HepG2 (cell line): ENCODE results near the gene ABCC3. TPM values are rescaled to one million over a fixed set of nuclear protein-coding genes. Genes with fewer than 3 reads are reported as not detected.

Experiments
- GATAD1 ChIP-seq: IDR thresholded peaks from 2 replicates; pipeline ENCODE4 v1.6.1; 2016; ENCODE audit warnings: missing genetic modification reagents, missing compliant biosample characterization
- MAFK ChIP-seq, 2 experiments: IDR thresholded peaks in 1 of 2; conservative IDR thresholded peaks in 1 of 2; 2 replicates each; pipeline ENCODE4 v1.6.1; 2011; ENCODE audit warnings: improper control_type of control experiment in 2 of 2, low read length in 2 of 2
- NFE2L1 ChIP-seq: sonication (generic); formaldehyde crosslinking; IDR thresholded peaks from 2 replicates; pipeline ENCODE4 v1.4.0; 2020; ENCODE audit warnings: missing genetic modification reagents, mild to moderate bottlenecking, borderline replicate concordance
- POLR2A ChIP-seq, 2 experiments: IDR thresholded peaks; 2 replicates each; pipeline ENCODE4 v1.6.1; 2011; ENCODE audit warnings: low read depth in 2 of 2, low read length in 2 of 2, mild to moderate bottlenecking in 1 of 2, moderate library complexity in 1 of 2; ENCODE audit not compliant: insufficient read depth in 1 of 2
- SMAD3 ChIP-seq: sonication (generic); formaldehyde crosslinking; IDR thresholded peaks from 2 replicates; pipeline ENCODE4 v1.4.0; 2020; ENCODE audit warnings: missing genetic modification reagents
- SP4 ChIP-seq: sonication (generic); formaldehyde crosslinking; IDR thresholded peaks from 2 replicates; pipeline ENCODE4 v1.8.1; 2023; ENCODE audit warnings: mild to moderate bottlenecking, missing genetic modification reagents
- ZFP37 ChIP-seq: sonication (generic); formaldehyde crosslinking; IDR thresholded peaks from 2 replicates; pipeline ENCODE4 v1.4.0; 2020; ENCODE audit warnings: missing genetic modification reagents, borderline replicate concordance
- ZNF124 ChIP-seq: sonication (generic); formaldehyde crosslinking; IDR thresholded peaks from 2 replicates; pipeline ENCODE4 v1.4.0; 2020; ENCODE audit warnings: missing genetic modification reagents
- ZNF317 ChIP-seq: sonication (generic); formaldehyde crosslinking; IDR thresholded peaks from 2 replicates; pipeline ENCODE4 v1.5.0; 2020; ENCODE audit warnings: mild to moderate bottlenecking, missing genetic modification reagents
- ZNF335 ChIP-seq: sonication (generic); formaldehyde crosslinking; IDR thresholded peaks from 2 replicates; pipeline ENCODE4 v1.4.0; 2020; ENCODE audit warnings: missing genetic modification reagents
- ZNF468 ChIP-seq: sonication (generic); formaldehyde crosslinking; IDR thresholded peaks from 2 replicates; pipeline ENCODE4 v1.8.0; 2022; ENCODE audit warnings: mild to moderate bottlenecking, moderate library complexity, missing genetic modification reagents
- ZNF567 ChIP-seq: sonication (generic); formaldehyde crosslinking; IDR thresholded peaks from 2 replicates; pipeline ENCODE4 v1.8.1; 2023; ENCODE audit warnings: mild to moderate bottlenecking, missing genetic modification reagents, borderline replicate concordance
- ZNF761 ChIP-seq: sonication (generic); formaldehyde crosslinking; conservative IDR thresholded peaks from 2 replicates; pipeline ENCODE4 v1.4.0; 2020; ENCODE audit warnings: mild to moderate bottlenecking, missing genetic modification reagents
- polyA plus RNA-seq, 8 experiments: library from polyadenylated mRNA; depleted of rRNA in 3 of 8; stranded (reverse) in 7 of 8; unstranded in 1 of 8; fragments of >200 nt; fragmentation: Illumina TruSeq in 4 of 8; extraction: Trizol in 4 of 8; gene quantifications; 2 replicates each; pipeline versions ENCODE4 v1.2.1 to v1.2.3, GENCODE V29; 2011 to 2016; ENCODE audit warnings: low read depth in 4 of 8, missing spikeins in 1 of 8, mixed read lengths in 1 of 8; ENCODE audit not compliant: insufficient read depth in 1 of 8
- total RNA-seq, 5 experiments: library from RNA; depleted of rRNA; stranded (reverse); fragments of >200 nt; fragmentation: Illumina TruSeq; extraction: Trizol; gene quantifications; 2 replicates each; pipeline ENCODE4 v1.2.3, GENCODE V29; 2016; ENCODE audit warnings: low read depth in 1 of 5
- TF ChIP-seq, protein P1 (sequence below): sonication (generic); formaldehyde crosslinking; IDR thresholded peaks from 2 replicates; pipeline ENCODE4 v1.8.0; 2022; ENCODE audit warnings: missing genetic modification reagents, mild to moderate bottlenecking, borderline replicate concordance
- TF ChIP-seq, protein P2 (sequence below): sonication (generic); formaldehyde crosslinking; IDR thresholded peaks from 2 replicates; pipeline ENCODE4 v1.5.0; 2020; ENCODE audit warnings: missing genetic modification reagents, mild to moderate bottlenecking, borderline replicate concordance
- TF ChIP-seq, protein P3 (sequence below): sonication (generic); formaldehyde crosslinking; IDR thresholded peaks from 2 replicates; pipeline ENCODE4 v1.4.0; 2020; ENCODE audit warnings: mild to moderate bottlenecking, missing genetic modification reagents
- TF ChIP-seq, protein P4 (sequence below): sonication (generic); formaldehyde crosslinking; IDR thresholded peaks from 2 replicates; pipeline ENCODE4 v1.4.0; 2020; ENCODE audit warnings: missing genetic modification reagents
- TF ChIP-seq, protein P5 (sequence below): sonication (generic); formaldehyde crosslinking; IDR thresholded peaks from 2 replicates; pipeline ENCODE4 v1.4.0; 2020; ENCODE audit warnings: mild to moderate bottlenecking, missing genetic modification reagents

The ABCC3 gene
- total and polyA plus RNA-seq, 2 of the 13 experiments (the other 11 are each of a cell fraction or from before 2014, with no cell fraction given): 25.2 to 50.7 TPM

DNA sequence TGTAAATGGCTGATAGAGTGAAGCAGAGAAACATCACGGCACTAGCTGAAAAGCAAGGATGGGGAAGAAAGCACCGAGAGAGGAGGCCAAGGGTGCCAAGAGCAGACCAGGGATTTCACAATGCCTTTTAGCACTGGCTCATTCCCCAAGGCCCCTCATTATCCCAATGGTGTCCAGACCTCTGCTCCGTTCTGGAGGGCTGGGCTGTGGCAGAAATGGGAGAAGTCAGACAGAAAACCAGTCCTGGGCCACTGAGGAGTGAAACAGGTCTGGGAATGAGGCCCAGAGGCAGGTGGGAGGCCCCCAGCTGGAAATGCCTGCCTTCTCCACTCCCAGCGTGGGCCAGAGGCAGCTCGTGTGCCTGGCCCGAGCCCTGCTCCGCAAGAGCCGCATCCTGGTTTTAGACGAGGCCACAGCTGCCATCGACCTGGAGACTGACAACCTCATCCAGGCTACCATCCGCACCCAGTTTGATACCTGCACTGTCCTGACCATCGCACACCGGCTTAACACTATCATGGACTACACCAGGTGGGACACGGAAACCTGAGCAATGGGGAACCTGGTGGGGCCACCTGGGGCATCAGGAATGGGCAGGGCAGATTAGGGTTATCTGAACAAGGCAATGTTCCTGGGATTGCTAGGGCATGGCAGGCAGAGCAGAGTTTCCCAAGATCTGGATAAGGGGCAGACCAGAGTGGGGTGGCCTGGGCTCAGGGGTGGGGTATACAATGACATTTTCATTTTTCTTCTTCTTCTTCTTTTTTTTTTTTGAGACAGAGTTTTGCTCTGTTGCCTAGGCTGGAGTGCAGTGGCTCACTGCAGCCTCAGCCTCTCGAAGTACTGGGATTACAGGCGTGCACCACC is 52.8 kb downstream of the ABCC3 start (continued):
- TF ChIP-seq, protein P1, sequence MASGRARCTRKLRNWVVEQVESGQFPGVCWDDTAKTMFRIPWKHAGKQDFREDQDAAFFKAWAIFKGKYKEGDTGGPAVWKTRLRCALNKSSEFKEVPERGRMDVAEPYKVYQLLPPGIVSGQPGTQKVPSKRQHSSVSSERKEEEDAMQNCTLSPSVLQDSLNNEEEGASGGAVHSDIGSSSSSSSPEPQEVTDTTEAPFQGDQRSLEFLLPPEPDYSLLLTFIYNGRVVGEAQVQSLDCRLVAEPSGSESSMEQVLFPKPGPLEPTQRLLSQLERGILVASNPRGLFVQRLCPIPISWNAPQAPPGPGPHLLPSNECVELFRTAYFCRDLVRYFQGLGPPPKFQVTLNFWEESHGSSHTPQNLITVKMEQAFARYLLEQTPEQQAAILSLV (CRISPR knock-in tag): 0 out of 2 replicates have a peak, but pooled peaks have one; percentile 11
- TF ChIP-seq ZNF761 (no peak; the same call in 1 of the 2 replicates), POLR2A (IDR thresholded peaks at IDR 0.05; ENCODE audit: insufficient read depth in 1 of 2, low read depth in 2 of 2, low read length in 2 of 2) (no peak), NFE2L1 (CRISPR knock-in tag) (0 out of 2 replicates have a peak, but pooled peaks have one; percentile 52), ZNF335 (CRISPR knock-in tag) (no peak), ZFP37 (no peak), ZNF468 (CRISPR knock-in tag) (no peak), ZNF317 (CRISPR knock-in tag) (peak; percentile 13; the same call in 1 of the 2 replicates), SP4 (CRISPR knock-in tag) (peak; percentile 76), MAFK (conservative IDR thresholded peaks at IDR 0.05 in 1 of 2, IDR thresholded peaks at IDR 0.05 in 1 of 2; ENCODE audit: low read length in 2 of 2) (no peak), ZNF124 (CRISPR knock-in tag) (peak; percentile 82), GATAD1 (CRISPR knock-in tag) (no peak), SMAD3 (CRISPR knock-in tag) (no peak; the same call in 1 of the 2 replicates), ZNF567 (CRISPR knock-in tag) (no peak)
- TF ChIP-seq, protein P2, sequence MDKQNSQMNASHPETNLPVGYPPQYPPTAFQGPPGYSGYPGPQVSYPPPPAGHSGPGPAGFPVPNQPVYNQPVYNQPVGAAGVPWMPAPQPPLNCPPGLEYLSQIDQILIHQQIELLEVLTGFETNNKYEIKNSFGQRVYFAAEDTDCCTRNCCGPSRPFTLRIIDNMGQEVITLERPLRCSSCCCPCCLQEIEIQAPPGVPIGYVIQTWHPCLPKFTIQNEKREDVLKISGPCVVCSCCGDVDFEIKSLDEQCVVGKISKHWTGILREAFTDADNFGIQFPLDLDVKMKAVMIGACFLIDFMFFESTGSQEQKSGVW (CRISPR knock-in tag): no peak
- TF ChIP-seq, protein P3, sequence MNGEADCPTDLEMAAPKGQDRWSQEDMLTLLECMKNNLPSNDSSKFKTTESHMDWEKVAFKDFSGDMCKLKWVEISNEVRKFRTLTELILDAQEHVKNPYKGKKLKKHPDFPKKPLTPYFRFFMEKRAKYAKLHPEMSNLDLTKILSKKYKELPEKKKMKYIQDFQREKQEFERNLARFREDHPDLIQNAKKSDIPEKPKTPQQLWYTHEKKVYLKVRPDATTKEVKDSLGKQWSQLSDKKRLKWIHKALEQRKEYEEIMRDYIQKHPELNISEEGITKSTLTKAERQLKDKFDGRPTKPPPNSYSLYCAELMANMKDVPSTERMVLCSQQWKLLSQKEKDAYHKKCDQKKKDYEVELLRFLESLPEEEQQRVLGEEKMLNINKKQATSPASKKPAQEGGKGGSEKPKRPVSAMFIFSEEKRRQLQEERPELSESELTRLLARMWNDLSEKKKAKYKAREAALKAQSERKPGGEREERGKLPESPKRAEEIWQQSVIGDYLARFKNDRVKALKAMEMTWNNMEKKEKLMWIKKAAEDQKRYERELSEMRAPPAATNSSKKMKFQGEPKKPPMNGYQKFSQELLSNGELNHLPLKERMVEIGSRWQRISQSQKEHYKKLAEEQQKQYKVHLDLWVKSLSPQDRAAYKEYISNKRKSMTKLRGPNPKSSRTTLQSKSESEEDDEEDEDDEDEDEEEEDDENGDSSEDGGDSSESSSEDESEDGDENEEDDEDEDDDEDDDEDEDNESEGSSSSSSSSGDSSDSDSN (CRISPR knock-in tag): peak; percentile 78
- TF ChIP-seq, protein P4, sequence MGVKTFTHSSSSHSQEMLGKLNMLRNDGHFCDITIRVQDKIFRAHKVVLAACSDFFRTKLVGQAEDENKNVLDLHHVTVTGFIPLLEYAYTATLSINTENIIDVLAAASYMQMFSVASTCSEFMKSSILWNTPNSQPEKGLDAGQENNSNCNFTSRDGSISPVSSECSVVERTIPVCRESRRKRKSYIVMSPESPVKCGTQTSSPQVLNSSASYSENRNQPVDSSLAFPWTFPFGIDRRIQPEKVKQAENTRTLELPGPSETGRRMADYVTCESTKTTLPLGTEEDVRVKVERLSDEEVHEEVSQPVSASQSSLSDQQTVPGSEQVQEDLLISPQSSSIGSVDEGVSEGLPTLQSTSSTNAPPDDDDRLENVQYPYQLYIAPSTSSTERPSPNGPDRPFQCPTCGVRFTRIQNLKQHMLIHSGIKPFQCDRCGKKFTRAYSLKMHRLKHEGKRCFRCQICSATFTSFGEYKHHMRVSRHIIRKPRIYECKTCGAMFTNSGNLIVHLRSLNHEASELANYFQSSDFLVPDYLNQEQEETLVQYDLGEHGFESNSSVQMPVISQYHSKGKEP (CRISPR knock-in tag): no peak
- TF ChIP-seq, protein P5, sequence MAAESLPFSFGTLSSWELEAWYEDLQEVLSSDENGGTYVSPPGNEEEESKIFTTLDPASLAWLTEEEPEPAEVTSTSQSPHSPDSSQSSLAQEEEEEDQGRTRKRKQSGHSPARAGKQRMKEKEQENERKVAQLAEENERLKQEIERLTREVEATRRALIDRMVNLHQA (CRISPR knock-in tag): no peak
